GM18951 (cell line): ENCODE data around the gene COL8A2.

ENCODE experiments used
- POLR2A ChIP-seq: IDR thresholded peaks from 4 replicates; pipeline ENCODE4 v1.6.1; 2011; ENCODE audit warnings: mild to moderate bottlenecking; ENCODE audit not compliant: insufficient read length, insufficient read depth; ENCODE audit errors: extremely low read depth
- in situ Hi-C: fragments of 300-500 bp; cut with MboI; formaldehyde crosslinking; loops from one replicate; pipeline ENCODE4 v1.12.0; 2022; ENCODE audit warnings: low sequenced_read_pairs, mixed read lengths, inconsistent platforms; ENCODE audit not compliant: unreplicated experiment

COL8A2 gene

GRCh38 chr1:36124404-36125128 lies 456 bp downstream of the COL8A2 start:
- in situ Hi-C loops, result no loop called here
- TF ChIP-seq POLR2A, result no peak

- TF ChIP-seq POLR2A, result no peak
- in situ Hi-C loops, result no loop called here
These were observed 1.7 kb downstream of the COL8A2 start for GRCh38 chr1:36123356-36123755.

GRCh38 chr1:36122062-36123030 lies 2.7 kb downstream of the COL8A2 start:
- TF ChIP-seq POLR2A, result no peak
- in situ Hi-C loops, result no loop called here

GRCh38 chr1:36119456-36119855 lies 5.6 kb downstream of the COL8A2 start:
- in situ Hi-C loops, result no loop called here
- TF ChIP-seq POLR2A, result no peak

- no peak for TF ChIP-seq POLR2A
- in situ Hi-C loops, result no loop called here
These were observed 6.4 kb downstream of the COL8A2 start for GRCh38 chr1:36118447-36119204.

GRCh38 chr1:36116901-36117300 lies 8.1 kb downstream of the COL8A2 start:
- in situ Hi-C loops, result no loop called here
- no peak for TF ChIP-seq POLR2A

GRCh38 chr1:36115931-36116330 lies 9.1 kb downstream of the COL8A2 start:
- in situ Hi-C loops, result no loop called here
- TF ChIP-seq POLR2A, result no peak

- in situ Hi-C loops, result no loop called here
These were observed 9.8 kb downstream of the COL8A2 start for GRCh38 chr1:36115200-36115669.

GRCh38 chr1:36114371-36114770 lies 10.7 kb downstream of the COL8A2 start:
- in situ Hi-C loops, result no loop called here
- TF ChIP-seq POLR2A, result no peak

More at GRCh38 chr1:36115200-36115669, 9.8 kb downstream of the COL8A2 start:
- TF ChIP-seq POLR2A, result no peak

- in situ Hi-C loops, result no loop called here
- TF ChIP-seq POLR2A, result no peak
These were observed 12.2 kb downstream of the COL8A2 start for GRCh38 chr1:36112823-36113222.

GRCh38 chr1:36111151-36111550 lies 13.9 kb downstream of the COL8A2 start:
- in situ Hi-C loops, result no loop called here
- no peak for TF ChIP-seq POLR2A

- in situ Hi-C loops, result loop anchor here (10.0 kb wide), 1 partner anchor 176 kb away; no protein-coding TSS in a partner anchor
- TF ChIP-seq POLR2A, result no peak
These were observed 15.9 kb downstream of the COL8A2 start for GRCh38 chr1:36109041-36109679.

GRCh38 chr1:36108314-36108713 lies 16.7 kb downstream of the COL8A2 start:
- no peak for TF ChIP-seq POLR2A
- in situ Hi-C loops, result loop anchor here (10.0 kb wide), 1 partner anchor 176 kb away; no protein-coding TSS in a partner anchor

- in situ Hi-C loops, result loop anchor here (10.0 kb wide), 1 partner anchor 177 kb away; no protein-coding TSS in a partner anchor
These were observed 17.6 kb downstream of the COL8A2 start for GRCh38 chr1:36107394-36107793.

More at GRCh38 chr1:36107394-36107793, 17.6 kb downstream of the COL8A2 start:
- TF ChIP-seq POLR2A, result no peak
